Uterus (tissue), 4 donors: ENCODE data around the gene FAM83F. TPM values are rescaled to one million over a fixed set of nuclear protein-coding genes. Genes with fewer than 3 reads are reported as not detected.

Experiments
- DNase-seq, 2 donors: peaks; one replicate each; pipeline ENCODE4 v3.0.0-alpha.2; 2019 to 2020
- H3K27ac ChIP-seq, 2 donors: fragments of 200-600 bp; sonication (generic); 1 replicate in 1 of 2; 2 replicates in 1 of 2; pipeline ENCODE4 v1.5.1; 2016 to 2018
- H3K27me3 ChIP-seq, 2 donors: fragments of 200-600 bp; sonication (generic); one replicate each; pipeline ENCODE4 v1.5.1; 2018 to 2019; ENCODE audit warnings: control low read depth in 1 of 2
- H3K36me3 ChIP-seq, 2 donors: fragments of 200-600 bp; sonication (generic); one replicate each; pipeline ENCODE4 v1.5.1; 2019; ENCODE audit warnings: control low read depth in 1 of 2
- H3K4me1 ChIP-seq, 2 donors: fragments of 200-600 bp; sonication (generic); one replicate each; pipeline ENCODE4 v1.5.1; 2018 to 2019; ENCODE audit warnings: control low read depth in 1 of 2
- H3K4me3 ChIP-seq, 2 donors: fragments of 200-600 bp; sonication (generic); 1 replicate in 1 of 2; 2 replicates in 1 of 2; pipeline ENCODE4 v1.5.1; 2018 to 2019; ENCODE audit warnings: mild to moderate bottlenecking in 1 of 2
- H3K9me3 ChIP-seq, 2 donors: fragments of 200-600 bp; sonication (generic); one replicate each; pipeline ENCODE4 v1.5.1; 2019; ENCODE audit warnings: control low read depth in 1 of 2
- CTCF ChIP-seq, 4 experiments: fragments of 200-600 bp in 2 of 4; fragments of 450-650 bp in 2 of 4; sonication (generic) in 2 of 4; IDR thresholded peaks; one replicate each; pipeline ENCODE4 v1.5.1; 2016 to 2019; ENCODE audit warnings: antibody characterized with exemption in 4 of 4, mild to moderate bottlenecking in 2 of 4, moderate library complexity in 1 of 4
- POLR2A ChIP-seq, 2 donors: fragments of 450-650 bp; IDR thresholded peaks; one replicate each; pipeline ENCODE4 v1.6.1; 2016; ENCODE audit warnings: antibody characterized with exemption in 2 of 2, mild to moderate bottlenecking in 1 of 2, moderate library complexity in 1 of 2
- intact Hi-C: fragments of 100-400 bp; cut with DNase I; formaldehyde crosslinking; loops from one replicate; pipeline ENCODE4 v1.15.1; 2023; ENCODE audit warnings: low total_unique reads
- total RNA-seq, 4 donors: library from RNA; depleted of rRNA in 3 of 4; stranded (reverse); fragments of >200 nt in 3 of 4; gene quantifications; one replicate each; pipeline versions ENCODE4 v1.1.0 to v1.2.4, GENCODE V29; 2014 to 2023
- donor health status: DM: yes; HTN: yes; CAD: no.

Gene FAM83F
- total RNA-seq, 4 donors from 2014 or later, result under 0.01 to 2.6 (median 0.11) TPM

DNA sequence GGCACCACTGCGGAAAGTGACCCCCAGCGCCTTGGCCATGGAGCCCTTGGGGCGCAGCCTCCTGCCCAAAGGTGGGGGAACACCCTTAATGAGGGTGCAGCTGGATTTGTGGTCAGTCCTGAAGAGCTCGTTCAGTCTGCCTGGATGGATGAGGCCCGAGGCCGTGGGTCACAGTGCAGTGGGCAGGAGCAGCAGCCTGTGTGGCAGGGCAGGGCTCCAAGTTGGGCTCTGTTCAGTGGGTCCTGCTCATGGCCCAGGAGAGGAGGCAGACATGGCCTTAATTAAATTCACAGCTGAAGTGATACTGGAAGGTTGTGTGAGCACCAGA is 33.3 kb downstream of the FAM83F start:
- Histone ChIP-seq H3K27ac (no peak overlapping the region), H3K4me3 (no peak overlapping the region), H3K9me3 (no peaks in the 10 kb centered on the region), H3K4me1 (no peaks in the 10 kb centered on the region), H3K36me3 (no peaks in the 10 kb centered on the region), H3K27me3 (no peaks in the 10 kb centered on the region)
- TF ChIP-seq CTCF (IDR thresholded peaks at IDR 0.05) (no peak), POLR2A (IDR thresholded peaks at IDR 0.05) (no peak)
- no peak for DNase-seq
- intact Hi-C loops, result no loop called here

- no peak overlapping the region for H3K27ac ChIP-seq
Measured at GRCh38 chr22:40029189-40029890, 34.6 kb downstream of the FAM83F start.

DNA sequence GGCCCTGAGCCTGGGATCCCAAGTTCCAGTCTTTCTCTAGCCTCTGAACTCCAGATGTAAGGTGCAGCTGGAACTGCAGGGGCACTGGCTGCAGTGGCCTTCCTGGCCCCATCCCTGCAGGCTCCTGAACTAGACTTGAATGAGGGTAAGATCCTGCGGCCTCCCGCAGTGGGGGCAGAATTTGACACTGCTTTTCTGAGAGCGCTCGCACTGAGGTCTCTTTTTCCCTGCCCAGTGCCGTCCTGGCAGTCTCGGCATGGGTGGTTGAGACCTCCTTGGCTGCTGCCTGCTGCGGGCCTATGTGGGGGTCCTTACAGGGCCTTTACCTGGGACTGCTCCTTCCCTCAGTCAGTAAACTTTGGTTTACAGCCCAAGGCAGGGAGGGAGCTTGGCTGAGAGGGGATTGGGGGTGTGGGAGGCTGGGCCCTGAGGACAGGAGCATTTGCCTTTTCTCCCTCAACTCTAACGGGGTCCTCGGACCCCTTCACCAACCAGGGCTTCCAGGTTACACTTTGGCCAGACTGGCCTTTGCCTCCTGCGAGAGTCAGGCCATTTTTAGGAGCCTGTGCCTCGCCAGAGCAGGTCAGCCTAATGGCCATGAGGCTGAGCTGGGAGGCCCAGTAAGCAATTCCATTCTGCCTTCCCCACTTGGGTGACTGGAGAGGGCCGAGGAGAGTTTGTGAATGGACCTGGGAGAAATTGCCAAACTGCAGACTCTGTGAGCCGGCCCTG is 35.4 kb downstream of the FAM83F start:
- Histone ChIP-seq H3K27ac (no peak overlapping the region), H3K4me3 (no peak overlapping the region), H3K36me3 (no peaks in the 10 kb centered on the region), H3K4me1 (no peaks in the 10 kb centered on the region), H3K27me3 (no peaks in the 10 kb centered on the region), H3K9me3 (no peaks in the 10 kb centered on the region)
- intact Hi-C loops, result no loop called here
- TF ChIP-seq CTCF (IDR thresholded peaks at IDR 0.05) (no peak), POLR2A (IDR thresholded peaks at IDR 0.05) (no peak)
- DNase-seq, result no peak

More at GRCh38 chr22:40029189-40029890, 34.6 kb downstream of the FAM83F start:
- no peak overlapping the region for H3K4me3 ChIP-seq
- intact Hi-C loops, result no loop called here
- no peak for TF ChIP-seq POLR2A (IDR thresholded peaks at IDR 0.05)
- TF ChIP-seq CTCF (IDR thresholded peaks at IDR 0.05), result no peak
- H3K9me3 ChIP-seq, result no peaks in the 10 kb centered on the region
- H3K4me1 ChIP-seq, result no peaks in the 10 kb centered on the region
- DNase-seq, result no peak
- H3K36me3 ChIP-seq, result no peaks in the 10 kb centered on the region
- H3K27me3 ChIP-seq, result no peaks in the 10 kb centered on the region

DNA sequence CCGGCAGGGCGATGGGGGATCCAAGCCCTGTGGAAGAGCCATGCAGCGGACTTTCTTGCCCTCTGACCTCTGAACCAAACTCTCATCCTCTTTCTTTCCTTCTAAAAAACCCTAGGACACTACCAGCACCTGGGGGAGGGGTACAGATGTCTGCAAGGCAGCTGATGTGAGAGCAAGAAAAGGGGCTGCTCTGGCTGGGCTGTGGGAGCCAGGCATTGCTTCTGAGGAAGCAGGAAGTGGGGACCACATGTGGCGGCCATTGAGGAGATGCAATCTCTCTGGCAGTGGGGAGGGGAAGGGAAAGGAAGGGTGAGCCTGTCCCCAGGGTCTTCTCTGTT is 36.0 kb downstream of the FAM83F start:
- Histone ChIP-seq H3K27ac (no peak overlapping the region), H3K27me3 (no peaks in the 10 kb centered on the region), H3K36me3 (no peaks in the 10 kb centered on the region), H3K9me3 (no peaks in the 10 kb centered on the region), H3K4me3 (no peak overlapping the region), H3K4me1 (no peaks in the 10 kb centered on the region)
- intact Hi-C loops, result no loop called here
- no peak for TF ChIP-seq POLR2A (IDR thresholded peaks at IDR 0.05)
- no peak for TF ChIP-seq CTCF (IDR thresholded peaks at IDR 0.05)
- DNase-seq, result no peak

- no peaks in the 10 kb centered on the region for H3K9me3 ChIP-seq
- no peak overlapping the region for H3K27ac ChIP-seq
- no peaks in the 10 kb centered on the region for H3K4me1 ChIP-seq
- no peak overlapping the region for H3K4me3 ChIP-seq
- intact Hi-C loops, result no loop called here
- no peaks in the 10 kb centered on the region for H3K36me3 ChIP-seq
- DNase-seq, result no peak
- H3K27me3 ChIP-seq, result no peaks in the 10 kb centered on the region
- TF ChIP-seq POLR2A (IDR thresholded peaks at IDR 0.05), result no peak
- no peak for TF ChIP-seq CTCF (IDR thresholded peaks at IDR 0.05)
Measured at GRCh38 chr22:40031766-40032470, 37.2 kb downstream of the FAM83F start.
